NB4 (cell line): ENCODE results near the gene BMAL1.

ENCODE experiments used
- POLR2A ChIP-seq: IDR thresholded peaks from 2 replicates; pipeline ENCODE4 v1.6.1; 2011; ENCODE audit warnings: mild to moderate bottlenecking; ENCODE audit not compliant: insufficient read length; ENCODE audit errors: extremely low read depth
- TF ChIP-seq, protein P1 (sequence below): IDR thresholded peaks from one replicate; pipeline ENCODE4 v1.5.1; 2012; ENCODE audit warnings: low read depth, low read length
- TF ChIP-seq, protein P2 (sequence below): IDR thresholded peaks from 2 replicates; pipeline ENCODE4 v1.6.1; 2011; ENCODE audit warnings: low read depth, low read length

DNA sequence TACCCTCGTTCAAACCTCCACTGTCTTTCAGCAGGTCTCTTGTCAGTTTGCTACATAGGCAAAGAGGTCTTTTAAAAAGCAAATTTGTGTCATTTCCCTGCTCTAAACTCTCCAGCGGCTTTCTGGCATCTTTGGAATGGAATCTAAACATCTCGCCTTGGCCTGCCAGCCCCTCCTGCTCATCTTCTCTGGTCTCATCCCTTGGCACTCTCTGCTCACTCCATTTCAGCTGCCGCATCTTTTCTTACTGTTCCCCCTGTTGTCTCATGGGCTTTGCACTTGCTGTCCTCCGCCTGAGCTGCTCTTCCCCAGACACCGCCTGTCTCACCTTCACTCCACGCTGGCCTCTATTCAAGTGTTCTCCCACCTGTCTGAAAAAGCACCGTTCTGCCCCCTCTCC lies 46.6 kb downstream of the BMAL1 start:
- no peak for TF ChIP-seq POLR2A
- TF ChIP-seq, protein P1, sequence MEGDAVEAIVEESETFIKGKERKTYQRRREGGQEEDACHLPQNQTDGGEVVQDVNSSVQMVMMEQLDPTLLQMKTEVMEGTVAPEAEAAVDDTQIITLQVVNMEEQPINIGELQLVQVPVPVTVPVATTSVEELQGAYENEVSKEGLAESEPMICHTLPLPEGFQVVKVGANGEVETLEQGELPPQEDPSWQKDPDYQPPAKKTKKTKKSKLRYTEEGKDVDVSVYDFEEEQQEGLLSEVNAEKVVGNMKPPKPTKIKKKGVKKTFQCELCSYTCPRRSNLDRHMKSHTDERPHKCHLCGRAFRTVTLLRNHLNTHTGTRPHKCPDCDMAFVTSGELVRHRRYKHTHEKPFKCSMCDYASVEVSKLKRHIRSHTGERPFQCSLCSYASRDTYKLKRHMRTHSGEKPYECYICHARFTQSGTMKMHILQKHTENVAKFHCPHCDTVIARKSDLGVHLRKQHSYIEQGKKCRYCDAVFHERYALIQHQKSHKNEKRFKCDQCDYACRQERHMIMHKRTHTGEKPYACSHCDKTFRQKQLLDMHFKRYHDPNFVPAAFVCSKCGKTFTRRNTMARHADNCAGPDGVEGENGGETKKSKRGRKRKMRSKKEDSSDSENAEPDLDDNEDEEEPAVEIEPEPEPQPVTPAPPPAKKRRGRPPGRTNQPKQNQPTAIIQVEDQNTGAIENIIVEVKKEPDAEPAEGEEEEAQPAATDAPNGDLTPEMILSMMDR = no peak
- TF ChIP-seq, protein P2, sequence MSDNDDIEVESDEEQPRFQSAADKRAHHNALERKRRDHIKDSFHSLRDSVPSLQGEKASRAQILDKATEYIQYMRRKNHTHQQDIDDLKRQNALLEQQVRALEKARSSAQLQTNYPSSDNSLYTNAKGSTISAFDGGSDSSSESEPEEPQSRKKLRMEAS = no peak
